Measurements from ENCODE around the gene UBA7. TPM values are rescaled to one million over a fixed set of nuclear protein-coding genes. Genes with fewer than 3 reads are reported as not detected.

Gene UBA7
- total and polyA plus RNA-seq, 2 of the 8 experiments (the other 6 are each of a cell fraction or from before 2014, with no cell fraction given), result 0.34 to 0.65 TPM

Small RNA genes lying within 50 kb of the gene (microRNA-seq; reads per million reads assigned to microRNA genes)
- 0 reads per million in 2 experiments for gene MIR5193 (ENCODE audit: borderline microRNAs expressed in 2 of 2, borderline number of aligned reads in 2 of 2, borderline replicate concordance in 1 of 2)

Small RNA genes lying within 50 kb of the gene (small RNA-seq; reads per million reads assigned to genes)
- not detected for gene COX6CP14 (ENCODE audit: insufficient read depth)
- gene RN7SL217P (ENCODE audit: insufficient read depth), result not detected

Other genes with a start within 250 kb of the UBA7 start
- gene APEH, start 139.6 kb downstream of the UBA7 start, total RNA-seq (2021; fragmentation: NEBNext Ultra II Directional; extraction: Animal tissue kit (Norgen Biotek cat#: 25700)), result 222 and 236 TPM in 2 replicates
- 260 and 275 TPM in 2 replicates for gene APEH, start 139.6 kb downstream of the UBA7 start, polyA plus RNA-seq (2011; rRNA removed)
- gene MST1, start 124.5 kb downstream of the UBA7 start, total RNA-seq (2021; fragmentation: NEBNext Ultra II Directional; extraction: Animal tissue kit (Norgen Biotek cat#: 25700)), result 6.2 and 8.5 TPM in 2 replicates
- 9.5 and 14.2 TPM in 2 replicates for gene MST1, start 124.5 kb downstream of the UBA7 start, polyA plus RNA-seq (2011; rRNA removed)
- 30.5 and 34.2 TPM in 2 replicates for gene RNF123, start 124.4 kb downstream of the UBA7 start, total RNA-seq (2021; fragmentation: NEBNext Ultra II Directional; extraction: Animal tissue kit (Norgen Biotek cat#: 25700))
- 57.7 and 71.5 TPM in 2 replicates for gene RNF123, start 124.4 kb downstream of the UBA7 start, polyA plus RNA-seq (2011; rRNA removed)
- gene AMIGO3, start 94.3 kb downstream of the UBA7 start, total RNA-seq (2021; fragmentation: NEBNext Ultra II Directional; extraction: Animal tissue kit (Norgen Biotek cat#: 25700)), result 1.6 and 2.9 TPM in 2 replicates
- 8.8 and 13.1 TPM in 2 replicates for gene AMIGO3, start 94.3 kb downstream of the UBA7 start, polyA plus RNA-seq (2011; rRNA removed)
- gene GMPPB, start 90.0 kb downstream of the UBA7 start, total RNA-seq (2021; fragmentation: NEBNext Ultra II Directional; extraction: Animal tissue kit (Norgen Biotek cat#: 25700)), result 23.9 and 24.0 TPM in 2 replicates
- 20.9 and 26.6 TPM in 2 replicates for gene GMPPB, start 90.0 kb downstream of the UBA7 start, polyA plus RNA-seq (2011; rRNA removed)
- 35.2 and 36.3 TPM in 2 replicates for gene IP6K1, start 27.4 kb downstream of the UBA7 start, total RNA-seq (2021; fragmentation: NEBNext Ultra II Directional; extraction: Animal tissue kit (Norgen Biotek cat#: 25700))
- 31.5 and 43.9 TPM in 2 replicates for gene IP6K1, start 27.4 kb downstream of the UBA7 start, polyA plus RNA-seq (2011; rRNA removed)
- 0.50 and 0.54 TPM in 2 replicates for gene CDHR4, start 14.1 kb downstream of the UBA7 start, total RNA-seq (2021; fragmentation: NEBNext Ultra II Directional; extraction: Animal tissue kit (Norgen Biotek cat#: 25700))
- 0.60 and 0.96 TPM in 2 replicates for gene CDHR4, start 14.1 kb downstream of the UBA7 start, polyA plus RNA-seq (2011; rRNA removed)
- gene INKA1, start 10.7 kb downstream of the UBA7 start, total RNA-seq (2021; fragmentation: NEBNext Ultra II Directional; extraction: Animal tissue kit (Norgen Biotek cat#: 25700)), result 1.3 and 1.8 TPM in 2 replicates
- 4.7 and 4.8 TPM in 2 replicates for gene INKA1, start 10.7 kb downstream of the UBA7 start, polyA plus RNA-seq (2011; rRNA removed)
- gene TRAIP, start 42.6 kb upstream of the UBA7 start, total RNA-seq (2021; fragmentation: NEBNext Ultra II Directional; extraction: Animal tissue kit (Norgen Biotek cat#: 25700)), result 25.4 and 28.1 TPM in 2 replicates
- 27.7 and 29.5 TPM in 2 replicates for gene TRAIP, start 42.6 kb upstream of the UBA7 start, polyA plus RNA-seq (2011; rRNA removed)
- gene CAMKV, start 56.0 kb upstream of the UBA7 start, total RNA-seq (2021; fragmentation: NEBNext Ultra II Directional; extraction: Animal tissue kit (Norgen Biotek cat#: 25700)), result 66.4 and 67.9 TPM in 2 replicates
- 56.3 and 74.5 TPM in 2 replicates for gene CAMKV, start 56.0 kb upstream of the UBA7 start, polyA plus RNA-seq (2011; rRNA removed)
- gene MST1R, start 89.9 kb upstream of the UBA7 start, total RNA-seq (2021; fragmentation: NEBNext Ultra II Directional; extraction: Animal tissue kit (Norgen Biotek cat#: 25700)), result 4.8 and 7.6 TPM in 2 replicates
- gene MST1R, start 89.9 kb upstream of the UBA7 start, polyA plus RNA-seq (2011; rRNA removed), result 7.6 and 9.4 TPM in 2 replicates
- 9.8 and 10.3 TPM in 2 replicates for gene MON1A, start 115.9 kb upstream of the UBA7 start, total RNA-seq (2021; fragmentation: NEBNext Ultra II Directional; extraction: Animal tissue kit (Norgen Biotek cat#: 25700))
- gene MON1A, start 115.9 kb upstream of the UBA7 start, polyA plus RNA-seq (2011; rRNA removed), result 14.1 and 20.4 TPM in 2 replicates
- 80.1 and 81.2 TPM in 2 replicates for gene RBM6, start 126.2 kb upstream of the UBA7 start, total RNA-seq (2021; fragmentation: NEBNext Ultra II Directional; extraction: Animal tissue kit (Norgen Biotek cat#: 25700))
- gene RBM6, start 126.2 kb upstream of the UBA7 start, polyA plus RNA-seq (2011; rRNA removed), result 21.4 and 30.6 TPM in 2 replicates